HEK293 (cell line): Measurements from ENCODE around the gene SUPT3H.
A peak's percentile ranks its signal among the peaks of the same experiment; 100 is the strongest.
"Not testable (repeated sequence)": the region's sequence is repeated elsewhere in the genome, so short reads cannot be mapped to it uniquely, and the experiment has no call there.

Experiments
- CTCF ChIA-PET: fragments of 350-600 bp; formaldehyde crosslinking; extraction: SDS; loops from one replicate; lab custom pipeline; 2021; ENCODE audit warnings: antibody characterized with exemption; lab: Yijun Ruan, JAX
- POLR2A ChIA-PET: fragments of 300-600 bp; formaldehyde crosslinking; extraction: SDS; loops from one replicate; lab custom pipeline; 2020; ENCODE audit warnings: antibody characterized with exemption, inconsistent platforms; lab: Yijun Ruan, JAX
- H3K27ac ChIP-seq: fragments of 200-500 bp; sonication (Bioruptor generic); 2 replicates; pipeline ENCODE4 v1.5.1; 2014; ENCODE audit warnings: low read depth, low read length, control low read depth, inconsistent platforms; ENCODE audit errors: extremely low read depth
- H3K36me3 ChIP-seq, 2 experiments: fragments of 200-500 bp in 1 of 2; sonication (Bioruptor generic) in 1 of 2; 1 replicate in 1 of 2; 2 replicates in 1 of 2; pipeline ENCODE4 v1.5.1; 2014 to 2017; ENCODE audit warnings: inconsistent platforms in 2 of 2, low read length in 2 of 2; ENCODE audit not compliant: control insufficient read depth in 2 of 2, insufficient read depth in 1 of 2
- H3K4me1 ChIP-seq: fragments of 200-500 bp; sonication (Bioruptor generic); 2 replicates; pipeline ENCODE4 v1.5.1; 2014; ENCODE audit warnings: mild to moderate bottlenecking, low read length, inconsistent platforms; ENCODE audit not compliant: control insufficient read depth, insufficient read depth
- H3K4me3 ChIP-seq: 2 replicates; pipeline ENCODE4 v1.5.1; 2011; ENCODE audit warnings: low read depth, mild to moderate bottlenecking, control low read depth, low read length, moderate library complexity
- H3K9me3 ChIP-seq: fragments of 200-500 bp; sonication (Bioruptor generic); 2 replicates; pipeline ENCODE4 v1.5.1; 2014; ENCODE audit warnings: low read depth, low read length, inconsistent platforms; ENCODE audit not compliant: control insufficient read depth, insufficient read depth
- ELK4 ChIP-seq: IDR thresholded peaks from 2 replicates; pipeline ENCODE4 v1.6.1; 2011; ENCODE audit warnings: mild to moderate bottlenecking, low read depth, low read length, borderline replicate concordance
- FEZF1 ChIP-seq: fragments of 450-650 bp; formaldehyde crosslinking; IDR thresholded peaks from 2 replicates; pipeline ENCODE4 v1.5.1; 2016; ENCODE audit warnings: missing biosample characterization, missing genetic modification characterization
- PRDM1 ChIP-seq: fragments of 450-650 bp; formaldehyde crosslinking; IDR thresholded peaks from 2 replicates; pipeline ENCODE4; 2016; ENCODE audit warnings: missing biosample characterization, missing genetic modification characterization
- ZNF148 ChIP-seq: fragments of 450-650 bp; formaldehyde crosslinking; IDR thresholded peaks from 2 replicates; pipeline ENCODE4 v1.5.0; 2017; ENCODE audit warnings: missing biosample characterization, missing genetic modification characterization, borderline replicate concordance
- ZNF175 ChIP-seq: fragments of 450-650 bp; formaldehyde crosslinking; IDR thresholded peaks from 2 replicates; pipeline ENCODE4 v1.5.1; 2016; ENCODE audit warnings: missing biosample characterization, missing genetic modification characterization
- ZNF280C ChIP-seq: fragments of 450-650 bp; formaldehyde crosslinking; IDR thresholded peaks from 2 replicates; pipeline ENCODE4 v1.5.1; 2016; ENCODE audit warnings: missing biosample characterization, missing genetic modification characterization
- ZNF362 ChIP-seq: fragments of 450-650 bp; formaldehyde crosslinking; IDR thresholded peaks from 2 replicates; pipeline ENCODE4 v1.5.1; 2016; ENCODE audit warnings: missing biosample characterization, missing genetic modification characterization
- ZNF664 ChIP-seq: fragments of 450-650 bp; formaldehyde crosslinking; IDR thresholded peaks from 2 replicates; pipeline ENCODE4 v1.5.1; 2016; ENCODE audit warnings: missing biosample characterization, missing genetic modification characterization
- ZNF768 ChIP-seq: fragments of 450-650 bp; formaldehyde crosslinking; IDR thresholded peaks from 2 replicates; pipeline ENCODE4 v1.5.1; 2018; ENCODE audit warnings: missing biosample characterization, mild to moderate bottlenecking, missing genetic modification characterization
- ZNF837 ChIP-seq: fragments of 450-650 bp; formaldehyde crosslinking; IDR thresholded peaks from 2 replicates; pipeline ENCODE4 v1.5.1; 2016; ENCODE audit warnings: missing biosample characterization, missing genetic modification characterization
- ZSCAN16 ChIP-seq: fragments of 450-650 bp; formaldehyde crosslinking; IDR thresholded peaks from 2 replicates; pipeline ENCODE4 v1.5.1; 2016; ENCODE audit warnings: missing biosample characterization, missing genetic modification characterization

Gene SUPT3H

GRCh38 chr6:44897316-44897715 is 480.4 kb downstream of the SUPT3H start (continued):
- TF ChIP-seq ZNF768 (tag by site-specific recombination) (no peak), FEZF1 (no peak), ZSCAN16 (tag by site-specific recombination) (no peak), ELK4 (no peak)

GRCh38 chr6:44896701-44897100 is 481.0 kb downstream of the SUPT3H start:
- Histone ChIP-seq H3K9me3 (no peaks in the 10 kb centered on the region), H3K36me3 (no peaks in the 10 kb centered on the region), H3K27ac (no peak overlapping the region), H3K4me1 (no peaks in the 10 kb centered on the region), H3K4me3 (no peak overlapping the region)
- POLR2A ChIA-PET, result no interaction called here
- TF ChIP-seq ZNF280C (tag by site-specific recombination) (no peak), ZNF837 (tag by site-specific recombination) (no peak), ZNF664 (0 out of 2 replicates have a peak, but pooled peaks have one; percentile 9), ZNF175 (tag by site-specific recombination) (no peak)
- CTCF ChIA-PET, result no interaction called here

GRCh38 chr6:44892579-44892978 is 485.2 kb downstream of the SUPT3H start:
- Histone ChIP-seq H3K36me3 (no peaks in the 10 kb centered on the region), H3K9me3 (no peaks in the 10 kb centered on the region), H3K4me1 (no peaks in the 10 kb centered on the region), H3K4me3 (no peak overlapping the region), H3K27ac (no peak overlapping the region)
- POLR2A ChIA-PET, result no interaction called here
- CTCF ChIA-PET, result no interaction called here
- TF ChIP-seq ELK4 (no peak), ZNF148 (no peak), PRDM1 (no peak)

- H3K27ac ChIP-seq, H3K36me3 ChIP-seq, POLR2A ChIA-PET, H3K4me3 ChIP-seq, H3K9me3 ChIP-seq, H3K4me1 ChIP-seq: not testable (repeated sequence)
- CTCF ChIA-PET, result interaction anchor here (0.6 kb wide), 1 partner anchor 371 kb away, joined by 3 read pairs; no protein-coding TSS in a partner anchor
These were observed 498.7 kb downstream of the SUPT3H start for GRCh38 chr6:44879071-44879470.

GRCh38 chr6:44876638-44877037 is 501.1 kb downstream of the SUPT3H start:
- H3K27ac ChIP-seq, H3K4me1 ChIP-seq, H3K9me3 ChIP-seq, H3K36me3 ChIP-seq, POLR2A ChIA-PET, H3K4me3 ChIP-seq: not testable (repeated sequence)
- TF ChIP-seq ZNF362 (tag by site-specific recombination), result 0 out of 2 replicates have a peak, but pooled peaks have one; percentile 53
- CTCF ChIA-PET, result interaction anchor here (0.7 kb wide), 1 partner anchor 219 kb away, joined by 3 read pairs; no protein-coding TSS in a partner anchor
